Left ventricle myocardium inferior (tissue), 1 donor: Measurements from ENCODE around the gene HYAL3. TPM values are rescaled to one million over a fixed set of nuclear protein-coding genes. Genes with fewer than 3 reads are reported as not detected.

Experiments
- DNase-seq: peaks from one replicate; pipeline ENCODE4 v3.0.0-alpha.2; 2020
- H3K27ac ChIP-seq: fragments of 200-600 bp; replicated peaks from 2 replicates; pipeline ENCODE4 v1.8.0; 2021
- H3K27me3 ChIP-seq: fragments of 200-600 bp; 2 replicates; pipeline ENCODE4 v1.8.0; 2021; ENCODE audit warnings: low read depth
- H3K36me3 ChIP-seq: fragments of 200-600 bp; 2 replicates; pipeline ENCODE4 v1.8.0; 2021
- H3K4me1 ChIP-seq: fragments of 200-600 bp; 2 replicates; pipeline ENCODE4 v1.8.0; 2021
- H3K4me3 ChIP-seq: fragments of 200-600 bp; 2 replicates; pipeline ENCODE4 v1.8.0; 2021; ENCODE audit warnings: mild to moderate bottlenecking, moderate library complexity
- H3K9me3 ChIP-seq: fragments of 200-600 bp; replicated peaks from 2 replicates; pipeline ENCODE4 v1.8.0; 2021
- CTCF ChIP-seq: fragments of 200-600 bp; IDR thresholded peaks from 2 replicates; pipeline ENCODE4 v1.8.0; 2021; ENCODE audit warnings: antibody characterized with exemption, mild to moderate bottlenecking, borderline replicate concordance
- intact Hi-C: fragments of 100-400 bp; cut with micrococcal nuclease; formaldehyde crosslinking; loops from one replicate; pipeline ENCODE4 v1.11.0; 2022
- total RNA-seq: library from RNA; stranded (reverse); fragmentation: NEBNext Ultra II Directional; extraction: Animal tissue kit (Norgen Biotek cat#: 25700); gene quantifications from one replicate; pipeline ENCODE4 v1.2.1, GENCODE V29; 2021
- donor health status: DM: no; HTN: yes; CAD: no; lungs with severe emphysema.

Gene HYAL3
- total RNA-seq, 1 donor from 2014 or later = 1.2 TPM

DNA sequence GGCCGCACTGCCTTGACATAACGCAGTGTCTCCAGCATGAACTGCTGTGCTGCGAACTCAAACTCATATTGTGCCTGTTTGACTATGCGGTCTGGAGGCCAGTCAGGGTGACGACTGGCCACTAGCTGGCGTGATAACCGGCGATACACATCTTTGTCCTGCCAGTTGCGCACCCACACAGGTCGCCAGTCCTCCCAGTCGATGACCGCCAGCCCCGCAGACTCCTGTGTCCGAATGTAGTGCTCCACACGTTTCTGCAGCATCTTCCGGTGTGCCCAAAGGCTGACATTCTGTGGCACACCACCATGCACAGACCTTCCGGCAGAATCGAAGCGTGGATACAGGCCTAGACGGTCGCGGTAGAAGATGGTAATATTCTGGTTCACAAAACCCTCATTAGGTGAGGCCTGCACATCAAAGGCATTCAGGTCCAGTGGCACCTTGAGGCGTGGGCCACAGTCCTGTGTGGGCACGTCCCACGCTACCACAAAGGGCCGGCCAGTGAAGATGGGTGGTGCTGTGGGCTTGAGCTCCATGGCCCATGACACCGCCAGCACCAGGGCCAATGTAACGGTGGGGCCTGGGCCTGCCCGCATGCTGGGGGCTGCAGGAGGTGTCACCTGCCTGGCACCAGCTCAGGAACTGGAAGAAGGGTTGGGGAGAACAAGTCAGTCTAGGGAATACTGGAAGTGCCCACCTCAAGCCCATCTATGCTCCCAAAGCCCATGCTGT is 20.9 kb upstream of the HYAL3 start:
- Histone ChIP-seq H3K4me3 (peak overlapping the region; percentile 86), H3K9me3 (no peaks in the 10 kb centered on the region), H3K27ac (peak overlapping the region; percentile 99), H3K4me1 (peaks cover 97% of the 10 kb centered on the region), H3K27me3 (no peaks in the 10 kb centered on the region), H3K36me3 (peaks cover 45% of the 10 kb centered on the region)
- intact Hi-C loops = no loop called here
- no peak for DNase-seq
- TF ChIP-seq CTCF = peak; percentile 12

DNA sequence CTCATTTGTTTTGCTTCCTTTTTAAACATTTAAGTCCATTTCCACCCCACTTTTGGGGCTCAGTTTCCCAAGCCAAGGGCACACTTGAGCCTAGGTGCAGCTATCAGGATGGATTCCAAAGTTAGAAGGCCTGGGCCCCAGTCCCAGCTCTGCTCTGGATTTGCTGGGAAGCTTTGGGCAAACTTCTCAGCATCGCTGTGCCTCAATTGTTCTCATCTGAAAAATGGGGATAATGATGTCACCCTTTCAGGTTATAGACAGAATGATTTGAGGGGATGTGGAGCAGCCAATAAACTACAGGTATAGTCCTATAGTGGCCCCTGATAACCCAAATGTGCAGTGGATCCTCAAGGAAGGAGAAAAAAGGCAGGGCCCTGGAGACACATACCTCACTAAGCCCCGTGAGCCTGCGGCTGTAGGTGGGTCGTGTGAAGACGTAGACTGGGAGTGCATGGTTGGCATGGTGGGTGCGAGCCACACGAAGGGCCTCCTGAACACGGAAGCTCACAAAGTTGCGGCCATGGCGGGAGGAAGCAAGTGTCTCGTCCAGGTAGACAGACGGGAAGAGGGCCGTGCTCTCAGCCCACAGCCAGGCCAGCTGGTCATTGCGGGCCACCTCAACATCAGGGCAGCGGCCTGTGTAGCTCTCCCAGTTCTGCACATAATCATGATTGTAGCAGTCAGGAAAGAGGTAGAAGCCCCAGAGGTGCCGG is 20.1 kb upstream of the HYAL3 start:
- Histone ChIP-seq H3K27me3 (no peaks in the 10 kb centered on the region), H3K9me3 (no peaks in the 10 kb centered on the region), H3K4me1 (peaks cover 97% of the 10 kb centered on the region), H3K27ac (peak overlapping the region; percentile 99), H3K4me3 (peak overlapping the region; percentile 86), H3K36me3 (peaks cover 45% of the 10 kb centered on the region)
- intact Hi-C loops = no loop called here
- no peak for TF ChIP-seq CTCF
- no peak for DNase-seq

DNA sequence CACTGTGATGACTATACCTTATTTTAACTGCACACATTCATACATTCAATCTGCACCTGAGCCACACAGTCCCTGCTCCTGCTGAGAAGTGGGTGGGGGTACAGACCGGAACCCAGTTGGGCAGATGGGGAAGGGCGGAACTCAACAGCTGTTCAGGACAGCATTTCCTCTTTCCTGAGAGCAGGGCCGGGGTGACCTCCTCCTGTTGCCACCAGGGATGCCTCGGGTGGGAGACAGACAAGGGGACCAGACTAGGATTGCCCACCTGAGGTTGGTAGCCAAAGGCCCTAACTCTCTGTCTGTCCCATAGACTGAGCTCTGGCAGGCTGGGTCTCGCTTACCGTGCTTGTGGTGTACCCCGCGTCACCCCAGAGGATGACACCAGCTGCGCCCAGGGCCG is 19.4 kb upstream of the HYAL3 start:
- peaks cover 96% of the 10 kb centered on the region for H3K4me1 ChIP-seq

GRCh38 chr3:50318163-50318562 is 19.0 kb upstream of the HYAL3 start:
- intact Hi-C loops = no loop called here
- H3K4me3 ChIP-seq = peak overlapping the region; percentile 86
- peaks cover 92% of the 10 kb centered on the region for H3K4me1 ChIP-seq
- peak overlapping the region; percentile 99 for H3K27ac ChIP-seq
- no peaks in the 10 kb centered on the region for H3K9me3 ChIP-seq
- no peak for DNase-seq
- no peaks in the 10 kb centered on the region for H3K27me3 ChIP-seq
- H3K36me3 ChIP-seq = peaks cover 45% of the 10 kb centered on the region
- TF ChIP-seq CTCF = no peak

More for the DNA sequence above, 19.4 kb upstream of the HYAL3 start:
- Histone ChIP-seq H3K4me3 (peak overlapping the region; percentile 86), H3K27me3 (no peaks in the 10 kb centered on the region), H3K36me3 (peaks cover 45% of the 10 kb centered on the region), H3K27ac (peak overlapping the region; percentile 99), H3K9me3 (no peaks in the 10 kb centered on the region)
- TF ChIP-seq CTCF = no peak
- intact Hi-C loops = no loop called here
- no peak for DNase-seq

GRCh38 chr3:50317300-50317699 is 18.1 kb upstream of the HYAL3 start:
- Histone ChIP-seq H3K36me3 (peaks cover 45% of the 10 kb centered on the region), H3K4me3 (peak overlapping the region; percentile 86)
- no peak for DNase-seq

More at GRCh38 chr3:50317300-50317699, 18.1 kb upstream of the HYAL3 start:
- Histone ChIP-seq H3K9me3 (no peaks in the 10 kb centered on the region), H3K4me1 (peaks cover 83% of the 10 kb centered on the region), H3K27me3 (no peaks in the 10 kb centered on the region), H3K27ac (peak overlapping the region; percentile 99)
- intact Hi-C loops = no loop called here
- no peak for TF ChIP-seq CTCF
